Measurements from ENCODE around the gene SPPL2B.
"Not testable (repeated sequence)": the region's sequence is repeated elsewhere in the genome, so short reads cannot be mapped to it uniquely, and the experiment has no call there.

SPPL2B gene

GRCh38 chr19:2328401-2329148 lies at the start of gene SPPL2B, which contains the start of gene LSM7:
Gene SPPL2B (plus strand): TSS chr19:2328684. CDS start chr19:2328710, 26 bp downstream.
Gene LSM7 (minus strand): TSS chr19:2328586. CDS start chr19:2328566, 20 bp downstream.
- DNase-seq: peak; percentile 80

- DNase-seq: no peak
Measured at GRCh38 chr19:2280633-2281264, 47.7 kb upstream of the SPPL2B start.

GRCh38 chr19:2281265-2282061 lies 47.0 kb upstream of the SPPL2B start:
- not testable (repeated sequence) for DNase-seq

GRCh38 chr19:2282062-2282861 lies 46.2 kb upstream of the SPPL2B start, which contains the start of gene PEAK3:
Gene PEAK3 (minus strand): TSS chr19:2282175. CDS start chr19:2280931, 1,244 bp downstream.
- no peak for DNase-seq

- no peak for DNase-seq
Measured at GRCh38 chr19:2282862-2283237, 45.6 kb upstream of the SPPL2B start.

GRCh38 chr19:2283835-2284507 lies 44.5 kb upstream of the SPPL2B start:
- DNase-seq: no peak

GRCh38 chr19:2286402-2287140 lies 41.9 kb upstream of the SPPL2B start:
- DNase-seq: no peak

GRCh38 chr19:2287585-2288337 lies 40.7 kb upstream of the SPPL2B start:
- no peak for DNase-seq

- DNase-seq: no peak
Measured at GRCh38 chr19:2288338-2288817, 40.1 kb upstream of the SPPL2B start.

- no peak for DNase-seq
Measured at GRCh38 chr19:2288818-2289713, 39.4 kb upstream of the SPPL2B start.

GRCh38 chr19:2289714-2290435 lies 38.6 kb upstream of the SPPL2B start:
- no peak for DNase-seq

GRCh38 chr19:2290441-2291184 lies 37.9 kb upstream of the SPPL2B start:
- DNase-seq: no peak

- no peak for DNase-seq
Measured at GRCh38 chr19:2291185-2291751, 37.2 kb upstream of the SPPL2B start.

- no peak for DNase-seq
Measured at GRCh38 chr19:2294687-2295335, 33.7 kb upstream of the SPPL2B start.

GRCh38 chr19:2296141-2296540 lies 32.3 kb upstream of the SPPL2B start:
- no peak for DNase-seq

- no peak for DNase-seq
Measured at GRCh38 chr19:2300533-2300932, 28.0 kb upstream of the SPPL2B start.
